Activated CD8-positive, alpha-beta T cell treated with anti-CD3 and anti-CD28 coated beads for 36 hours (primary cell): Measurements from ENCODE around the gene AFMID. TPM values are rescaled to one million over a fixed set of nuclear protein-coding genes. Genes with fewer than 3 reads are reported as not detected.

Experiments used
- ATAC-seq: fragments of 200-7000 bp; cut with Tn5 transposase; one replicate; pipeline ENCODE4 v1.10.0; 2021; ENCODE audit warnings: mild to moderate bottlenecking, moderate library complexity
- CTCF ChIA-PET: fragments of 350-600 bp; sonication (Branson Sonifier 250); formaldehyde crosslinking; loops from one replicate; lab custom pipeline; 2021; ENCODE audit warnings: antibody characterized with exemption; lab: Charles Lee
- POLR2A ChIA-PET: fragments of 350-600 bp; sonication (Branson Sonifier 250); formaldehyde crosslinking; loops from one replicate; lab custom pipeline; 2021; ENCODE audit warnings: antibody characterized with exemption; lab: Charles Lee
- DNase-seq: peaks from one replicate; pipeline ENCODE4 v3.0.0-alpha.2; 2020
- H3K27ac Mint-ChIP-seq: one replicate; pipeline ENCODE4 v1.8.0; 2021; ENCODE audit warnings: mild to moderate bottlenecking, mixed read lengths
- H3K27me3 Mint-ChIP-seq: one replicate; pipeline ENCODE4 v1.8.0; 2021; ENCODE audit warnings: mixed read lengths
- H3K36me3 Mint-ChIP-seq: one replicate; pipeline ENCODE4 v1.8.0; 2021; ENCODE audit warnings: low read depth, mixed read lengths
- H3K4me1 Mint-ChIP-seq: one replicate; pipeline ENCODE4 v1.8.0; 2021; ENCODE audit warnings: low read depth, mixed read lengths
- H3K4me3 Mint-ChIP-seq: one replicate; pipeline ENCODE4 v1.8.0; 2021; ENCODE audit warnings: mild to moderate bottlenecking, moderate library complexity, mixed read lengths
- H3K9me3 Mint-ChIP-seq: one replicate; pipeline ENCODE4 v1.8.0; 2021; ENCODE audit warnings: mixed read lengths
- intact Hi-C: fragments of 100-400 bp; cut with micrococcal nuclease; formaldehyde crosslinking; loops from one replicate; pipeline ENCODE4 v1.10.0; 2022
- total RNA-seq, 2 experiments: library from RNA; stranded (reverse); gene quantifications; one replicate each; pipeline ENCODE4 v1.2.3, GENCODE V29; 2021
- TF ChIP-seq, protein P1 (sequence below): fragments of 200-600 bp; IDR thresholded peaks from one replicate; pipeline ENCODE4 v1.8.0; 2022; ENCODE audit warnings: antibody characterized with exemption, mild to moderate bottlenecking

The AFMID gene
- total RNA-seq, 2 experiments from 2014 or later = 20.8 to 27.9 TPM

DNA sequence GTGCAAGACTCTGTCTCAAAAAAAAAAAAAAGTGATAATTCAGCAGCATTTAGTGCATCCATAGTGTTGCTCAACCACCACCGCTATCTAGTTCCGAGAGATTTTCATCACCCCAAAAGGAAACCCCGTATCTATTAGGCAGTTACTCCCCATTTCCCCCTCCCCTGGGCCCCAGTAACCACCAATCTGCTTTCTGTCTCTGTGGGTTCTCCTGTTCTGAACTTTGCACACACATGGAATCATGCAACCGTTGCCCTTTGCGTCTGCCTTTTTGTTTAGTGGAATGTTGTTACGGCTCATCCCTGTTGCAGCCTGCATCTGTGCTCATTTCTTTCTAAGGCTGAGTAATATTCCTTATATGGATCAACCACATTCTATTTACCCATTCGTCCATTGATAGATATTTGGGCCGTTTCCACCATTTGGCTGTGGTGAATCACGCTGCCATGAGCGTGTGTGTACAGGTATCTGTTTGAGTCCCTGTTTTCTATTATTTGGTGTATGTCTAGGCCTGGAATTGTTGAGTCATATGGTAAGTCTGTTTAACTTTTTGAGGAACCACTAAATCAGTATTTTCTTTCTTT, 27.5 kb upstream of the AFMID start:
- H3K36me3 Mint-ChIP-seq = no peaks in the 10 kb centered on the region
- TF ChIP-seq, protein P1, sequence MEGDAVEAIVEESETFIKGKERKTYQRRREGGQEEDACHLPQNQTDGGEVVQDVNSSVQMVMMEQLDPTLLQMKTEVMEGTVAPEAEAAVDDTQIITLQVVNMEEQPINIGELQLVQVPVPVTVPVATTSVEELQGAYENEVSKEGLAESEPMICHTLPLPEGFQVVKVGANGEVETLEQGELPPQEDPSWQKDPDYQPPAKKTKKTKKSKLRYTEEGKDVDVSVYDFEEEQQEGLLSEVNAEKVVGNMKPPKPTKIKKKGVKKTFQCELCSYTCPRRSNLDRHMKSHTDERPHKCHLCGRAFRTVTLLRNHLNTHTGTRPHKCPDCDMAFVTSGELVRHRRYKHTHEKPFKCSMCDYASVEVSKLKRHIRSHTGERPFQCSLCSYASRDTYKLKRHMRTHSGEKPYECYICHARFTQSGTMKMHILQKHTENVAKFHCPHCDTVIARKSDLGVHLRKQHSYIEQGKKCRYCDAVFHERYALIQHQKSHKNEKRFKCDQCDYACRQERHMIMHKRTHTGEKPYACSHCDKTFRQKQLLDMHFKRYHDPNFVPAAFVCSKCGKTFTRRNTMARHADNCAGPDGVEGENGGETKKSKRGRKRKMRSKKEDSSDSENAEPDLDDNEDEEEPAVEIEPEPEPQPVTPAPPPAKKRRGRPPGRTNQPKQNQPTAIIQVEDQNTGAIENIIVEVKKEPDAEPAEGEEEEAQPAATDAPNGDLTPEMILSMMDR = no peak
- ChIA-PET POLR2A (no interaction called here), CTCF (no interaction called here)
- peaks cover 12% of the 10 kb centered on the region for H3K4me1 Mint-ChIP-seq
- no peak overlapping the region for H3K4me3 Mint-ChIP-seq
- DNase-seq = no peak
- ATAC-seq = peak; percentile 35
- H3K27ac Mint-ChIP-seq = no peak overlapping the region
- H3K9me3 Mint-ChIP-seq = no peaks in the 10 kb centered on the region
- intact Hi-C loops = no loop called here
- H3K27me3 Mint-ChIP-seq = no peaks in the 10 kb centered on the region

- POLR2A ChIA-PET = interaction anchor here (1.2 to 1.9 kb wide), 6 partner anchors 8 to 34 kb away, joined by 3 to 8 read pairs (median 3); partner anchors contain the start of genes TK1 and TMC8
- DNase-seq = no peak
- no peaks in the 10 kb centered on the region for H3K27me3 Mint-ChIP-seq
- peaks cover 6% of the 10 kb centered on the region for H3K4me1 Mint-ChIP-seq
- CTCF ChIA-PET = no interaction called here
- H3K36me3 Mint-ChIP-seq = no peaks in the 10 kb centered on the region
- TF ChIP-seq, protein P1 = no peak
- H3K4me3 Mint-ChIP-seq = no peak overlapping the region
- intact Hi-C loops = no loop called here
- ATAC-seq = no peak
- H3K9me3 Mint-ChIP-seq = no peaks in the 10 kb centered on the region
- H3K27ac Mint-ChIP-seq = no peak overlapping the region
Observed at GRCh38 chr17:78163881-78164747, 23.0 kb upstream of the AFMID start.

DNA sequence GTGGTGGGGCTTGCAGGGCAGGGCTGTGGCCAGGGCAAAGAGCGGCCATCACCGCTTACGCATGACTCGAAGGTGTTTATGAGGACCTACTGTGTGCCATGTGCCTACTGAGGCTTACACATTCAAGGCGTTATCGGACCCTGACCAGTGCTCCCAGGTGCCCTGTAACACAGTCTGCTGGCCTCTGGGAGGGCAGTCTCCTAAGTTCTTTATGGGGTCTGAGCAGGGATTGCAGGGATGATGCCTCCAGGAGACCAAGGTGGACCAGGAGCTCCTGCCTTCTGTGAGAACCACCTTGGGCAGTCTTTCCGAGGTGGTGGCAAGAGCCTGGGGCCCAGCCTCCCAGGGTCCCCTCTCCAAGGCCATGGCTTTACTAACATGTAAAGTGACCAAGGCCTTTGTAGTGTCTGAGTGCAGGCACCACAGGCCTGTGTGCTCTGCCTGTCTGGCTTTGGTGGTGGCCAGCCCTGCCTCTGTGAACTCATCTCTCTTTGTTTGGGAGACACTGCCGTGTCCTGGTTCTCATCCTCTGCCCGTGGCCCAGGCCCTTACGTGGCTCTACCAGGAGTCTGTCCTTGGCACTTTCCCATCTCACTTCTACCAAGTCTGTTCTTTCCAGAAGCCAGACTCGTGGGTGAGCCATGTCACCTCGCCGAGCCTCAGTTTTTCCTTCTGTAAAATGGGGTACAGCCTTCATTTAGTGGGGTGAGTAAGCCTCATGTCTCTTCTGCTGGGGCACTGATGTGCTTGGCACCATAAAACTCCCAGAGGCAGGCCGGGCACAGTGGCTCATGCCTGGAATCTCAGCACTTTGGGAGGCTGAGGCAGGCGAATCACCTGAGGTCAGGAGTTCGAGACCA, 22.2 kb upstream of the AFMID start:
- DNase-seq (no peak), ATAC-seq (no peak)
- Mint-ChIP-seq H3K36me3 (no peaks in the 10 kb centered on the region), H3K4me3 (no peak overlapping the region), H3K4me1 (peaks cover 8% of the 10 kb centered on the region), H3K9me3 (no peaks in the 10 kb centered on the region), H3K27ac (no peak overlapping the region), H3K27me3 (no peaks in the 10 kb centered on the region)
- TF ChIP-seq, protein P1 = no peak
- CTCF ChIA-PET = no interaction called here
- POLR2A ChIA-PET = interaction anchor here (1.2 to 1.9 kb wide), 3 partner anchors 10 to 35 kb away, joined by 3 to 8 read pairs (median 3); partner anchors contain the start of genes TK1 and TMC8
- intact Hi-C loops = loop anchor here (5.0 kb wide), 1 partner anchor 53 kb away; no protein-coding TSS in a partner anchor

DNA sequence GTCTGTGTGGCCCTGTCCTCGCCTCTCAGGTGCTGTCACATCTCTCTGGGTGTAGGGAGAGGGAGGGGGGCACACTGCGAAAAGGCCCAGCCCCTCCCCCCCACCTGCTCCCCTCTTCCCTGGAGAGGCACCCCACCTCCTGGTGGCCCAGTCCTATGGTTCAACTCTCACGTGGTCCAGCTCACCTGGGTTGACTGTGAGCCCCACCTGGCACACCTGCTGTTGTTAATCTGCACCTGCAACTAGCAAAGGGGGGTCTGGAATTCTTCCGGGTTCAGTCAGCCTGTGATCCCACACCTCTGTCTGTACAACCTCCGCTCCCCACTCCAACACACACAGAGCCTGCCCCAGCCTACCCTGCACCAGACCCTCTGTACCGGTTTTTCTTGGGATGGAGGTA, 20.7 kb upstream of the AFMID start:
- no peaks in the 10 kb centered on the region for H3K9me3 Mint-ChIP-seq
- H3K36me3 Mint-ChIP-seq = peaks cover 8% of the 10 kb centered on the region
- TF ChIP-seq, protein P1 = no peak
- peaks cover 21% of the 10 kb centered on the region for H3K4me1 Mint-ChIP-seq
- H3K27me3 Mint-ChIP-seq = no peaks in the 10 kb centered on the region
- DNase-seq = no peak
- no peak overlapping the region for H3K4me3 Mint-ChIP-seq
- ChIA-PET CTCF (interaction anchor here (0.9 to 1.5 kb wide), 2 partner anchors 10 to 81 kb away, joined by 3 to 8 read pairs; no protein-coding TSS in a partner anchor), POLR2A (no interaction called here)
- no peak overlapping the region for H3K27ac Mint-ChIP-seq
- no peak for ATAC-seq
- intact Hi-C loops = loop anchor here (5.0 kb wide), 1 partner anchor 54 kb away; no protein-coding TSS in a partner anchor
